ENCODE data around the gene RIMKLB.
A peak's percentile ranks its signal among the peaks of the same experiment; 100 is the strongest.
"Not testable (repeated sequence)": the region's sequence is repeated elsewhere in the genome, so short reads cannot be mapped to it uniquely, and the experiment has no call there.

RIMKLB gene

DNA sequence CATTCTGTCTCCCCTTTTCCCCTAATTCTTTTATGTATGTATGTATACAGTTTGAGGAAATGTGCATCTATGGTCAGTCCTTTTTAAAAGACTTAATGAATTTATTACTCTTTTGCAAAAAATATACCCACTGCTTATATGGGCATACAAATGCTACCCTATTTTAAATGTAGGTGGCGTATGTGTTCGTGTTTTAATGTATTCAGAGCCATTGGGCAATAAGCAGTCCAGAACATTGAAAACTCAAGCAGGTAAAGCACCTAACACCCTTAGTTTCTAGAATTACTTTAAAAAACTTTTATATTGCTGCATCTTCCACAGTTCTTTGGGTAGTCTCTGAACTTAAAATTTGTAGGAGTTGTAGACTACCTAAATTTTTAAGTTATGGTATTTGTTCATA lies 82.1 kb downstream of the RIMKLB start:
- DNase-seq: no peak

DNA sequence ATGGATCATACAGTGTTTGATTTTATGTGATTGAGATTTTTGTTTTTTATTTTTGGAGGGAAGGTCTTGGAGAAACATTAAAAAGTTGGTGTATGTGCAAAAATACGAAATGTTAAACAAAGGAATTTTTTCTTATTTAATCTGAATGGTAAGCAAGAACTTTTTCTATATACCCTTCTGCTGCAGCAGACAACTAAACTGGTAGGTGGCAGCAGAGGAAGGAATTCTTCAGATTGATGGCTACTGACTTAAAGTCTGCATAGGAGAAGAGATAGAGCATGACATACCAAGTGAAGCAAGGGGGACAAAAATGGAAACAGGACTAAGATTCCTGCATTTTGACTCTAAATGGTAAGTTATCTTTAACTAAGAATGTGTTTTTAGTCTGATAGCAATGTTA lies 82.6 kb downstream of the RIMKLB start:
- peak; percentile 5 for DNase-seq

DNA sequence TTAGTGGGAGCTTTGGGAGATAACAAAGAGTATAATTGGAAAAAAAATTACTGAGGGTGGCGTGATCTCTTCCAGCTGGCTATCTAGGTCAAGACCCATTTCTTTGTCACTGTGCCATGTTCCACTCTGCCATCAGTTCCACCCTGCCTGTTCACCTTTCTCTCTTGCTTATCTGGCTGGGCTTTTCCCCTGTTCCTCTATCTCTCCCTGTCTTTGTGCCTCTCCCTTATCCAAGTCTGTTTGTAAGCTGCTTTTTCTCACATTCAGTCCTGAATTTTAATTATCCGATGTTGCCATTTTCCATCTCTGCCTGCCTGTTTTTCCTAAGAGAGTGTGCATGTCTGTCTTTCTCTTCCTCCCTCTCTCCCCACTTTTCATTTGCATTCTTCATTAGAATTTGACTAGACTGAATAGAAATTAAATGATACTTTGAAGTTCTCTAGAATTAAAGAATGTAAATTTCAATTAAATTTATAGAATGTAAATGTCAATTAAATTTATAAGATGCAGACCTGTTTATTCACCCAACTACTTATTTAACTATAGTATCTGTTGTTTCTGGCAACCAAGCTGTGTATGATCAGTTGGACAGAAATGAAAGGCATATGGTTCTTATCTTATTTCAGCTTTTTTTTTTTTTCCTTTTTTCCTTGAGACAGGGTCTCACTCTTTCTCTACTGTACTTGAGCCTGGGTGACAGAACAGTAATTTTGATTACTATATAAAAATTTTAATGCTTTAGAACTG lies 83.8 kb downstream of the RIMKLB start:
- DNase-seq: no peak

DNA sequence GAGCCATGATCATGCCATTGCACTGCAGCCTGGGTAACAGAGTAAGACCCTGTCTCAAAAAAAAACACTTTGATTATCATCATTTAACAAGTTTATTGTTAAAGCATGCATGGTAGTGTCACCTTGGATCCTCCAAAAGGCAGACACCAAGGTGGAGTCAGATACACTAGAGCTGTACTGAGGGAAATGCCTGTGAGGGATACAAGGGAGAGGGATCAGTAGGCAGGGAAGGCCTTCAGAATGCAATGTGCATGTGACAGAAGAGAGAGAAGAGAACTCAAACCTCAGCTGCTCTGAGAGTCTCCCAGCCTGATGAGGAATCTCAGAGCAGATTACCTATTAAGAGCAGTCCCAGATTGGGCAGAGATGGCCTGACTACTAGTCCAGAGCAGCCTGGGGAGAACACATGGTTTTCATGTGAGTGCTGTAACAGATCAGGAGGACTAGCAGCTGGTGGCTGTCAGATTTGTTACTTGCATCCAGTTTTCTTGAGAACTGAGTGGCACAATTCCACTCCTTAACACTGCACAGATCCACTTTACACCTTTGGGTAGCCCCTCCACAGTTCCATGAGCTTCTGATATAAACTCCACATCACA lies 86.6 kb downstream of the RIMKLB start:
- no peak for DNase-seq

DNA sequence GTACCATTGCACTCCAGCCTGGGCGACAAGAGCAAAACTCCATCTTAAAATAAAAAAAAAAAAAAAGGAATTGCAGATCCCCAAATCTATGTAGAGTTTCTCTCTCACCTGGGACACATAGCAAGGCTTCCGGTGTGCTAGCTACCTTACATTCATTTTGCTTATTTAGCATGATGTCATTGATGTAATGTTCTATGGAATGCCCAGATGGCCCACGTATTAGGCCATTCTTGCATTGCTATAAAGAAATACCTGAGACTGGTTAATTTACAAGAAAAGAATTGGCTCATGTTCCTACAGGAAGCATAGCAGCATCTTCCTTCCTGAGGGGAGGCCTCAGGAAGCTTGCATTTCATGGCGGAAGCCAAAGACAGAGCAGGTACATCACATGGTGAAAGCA lies 87.7 kb downstream of the RIMKLB start:
- no peak for DNase-seq

DNA sequence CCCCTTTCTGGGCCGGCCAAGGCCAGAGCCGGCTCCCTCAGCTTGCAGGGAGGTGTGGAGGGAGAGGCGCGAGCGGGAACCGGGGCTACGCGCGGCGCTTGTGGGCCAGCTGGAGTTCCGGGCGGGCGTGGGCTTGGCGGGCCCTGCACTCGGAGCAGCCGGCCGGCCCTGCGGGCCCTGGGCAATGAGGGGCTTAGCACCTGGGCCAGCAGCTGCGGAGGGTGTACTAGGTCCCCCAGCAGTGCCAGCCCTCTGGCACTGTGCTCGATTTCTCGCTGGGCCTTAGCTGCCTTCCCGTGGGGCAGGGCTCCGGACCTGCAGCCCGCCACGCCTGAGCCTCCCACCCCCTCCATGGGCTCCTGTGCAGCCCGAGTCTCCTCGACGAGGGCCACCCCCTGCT lies 89.4 kb downstream of the RIMKLB start:
- DNase-seq: not testable (repeated sequence)

DNA sequence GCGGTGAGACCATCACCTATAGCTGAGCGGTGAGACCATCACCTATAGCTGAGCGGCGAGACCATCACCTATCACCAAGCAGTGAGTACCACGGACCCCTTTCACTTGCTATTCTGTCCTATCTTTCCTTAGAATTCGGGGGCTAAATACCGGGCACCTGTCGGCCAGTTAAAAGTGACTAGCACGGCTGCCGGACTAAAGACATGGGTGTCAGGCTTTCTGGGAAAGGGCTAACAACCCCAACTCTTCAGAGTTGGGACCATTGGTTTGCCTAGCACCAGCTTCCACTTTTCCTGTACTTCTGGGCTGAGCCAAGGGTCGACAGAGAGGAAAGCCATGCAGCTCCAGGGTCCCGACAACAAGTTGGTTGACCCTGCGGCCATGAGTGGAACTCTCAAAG lies 90.9 kb downstream of the RIMKLB start:
- DNase-seq: not testable (repeated sequence)

DNA sequence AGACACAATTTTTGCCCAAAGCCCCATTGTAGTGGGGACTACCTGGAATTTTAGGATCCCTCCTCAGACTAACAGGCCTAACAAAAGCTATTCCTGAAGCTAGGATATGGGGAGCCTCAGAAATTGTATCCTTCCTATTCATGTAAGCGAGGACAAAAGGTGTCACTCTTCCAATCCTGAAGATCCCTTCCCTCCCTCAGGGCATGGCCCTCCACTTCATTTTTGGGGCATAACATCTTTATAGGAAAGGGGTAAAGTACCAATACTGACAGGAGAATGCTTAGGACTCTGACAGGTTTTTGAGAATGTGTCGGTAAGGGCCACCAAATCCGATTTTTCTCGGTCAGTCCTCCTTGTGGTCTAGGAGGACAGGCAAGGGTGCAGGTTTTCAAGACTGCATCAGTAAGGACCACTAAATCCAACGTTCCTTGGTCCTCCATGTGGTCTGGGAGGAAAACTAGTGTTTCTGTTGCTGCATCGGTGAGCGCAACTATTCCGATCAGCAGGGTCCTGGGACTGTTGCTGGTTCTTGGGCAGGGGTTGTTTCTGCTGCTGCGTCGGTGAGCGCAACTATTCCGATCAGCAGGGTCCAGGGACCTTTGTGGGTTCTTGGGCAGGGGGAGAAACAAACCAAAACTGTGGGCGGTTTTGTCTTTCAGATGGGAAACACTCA lies 91.7 kb downstream of the RIMKLB start:
- not testable (repeated sequence) for DNase-seq

DNA sequence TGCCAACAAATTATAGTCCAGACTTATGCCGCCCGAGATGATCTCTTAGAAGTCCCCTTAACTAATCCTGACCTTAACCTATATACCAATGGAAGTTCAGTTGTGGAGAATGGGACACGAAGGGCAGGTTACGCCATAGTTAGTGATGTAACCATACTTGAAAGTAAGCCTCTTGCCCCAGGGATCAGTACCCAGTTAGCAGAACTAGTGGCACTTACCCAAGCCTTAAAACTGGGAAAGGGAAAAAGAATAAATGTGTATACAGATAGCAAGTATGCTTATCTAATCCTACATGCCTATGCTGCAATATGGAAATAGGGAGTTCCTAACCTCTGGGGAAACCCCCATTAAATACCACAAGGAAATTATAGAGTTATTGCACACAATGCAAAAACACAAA lies 95.4 kb downstream of the RIMKLB start:
- not testable (repeated sequence) for DNase-seq

DNA sequence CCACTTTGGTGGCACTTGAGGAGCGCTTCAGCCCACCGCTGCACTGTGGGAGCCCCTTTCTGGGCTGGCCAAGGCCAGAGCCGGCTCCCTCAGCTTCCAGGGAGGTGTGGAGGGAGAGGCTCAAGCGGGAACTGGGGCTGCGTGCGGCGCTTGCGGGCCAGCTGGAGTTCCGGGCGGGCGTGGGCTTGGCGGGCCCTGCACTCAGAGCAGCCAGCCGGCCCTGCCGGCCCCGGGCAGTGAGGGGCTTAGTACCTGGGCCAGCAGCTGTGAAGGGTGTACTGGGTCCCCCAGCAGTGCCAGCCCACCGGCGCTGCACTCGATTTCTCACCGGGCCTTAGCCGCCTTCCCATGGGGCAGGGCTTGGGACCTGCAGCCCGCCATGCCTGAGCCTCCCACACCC lies 96.8 kb downstream of the RIMKLB start:
- not testable (repeated sequence) for DNase-seq

DNA sequence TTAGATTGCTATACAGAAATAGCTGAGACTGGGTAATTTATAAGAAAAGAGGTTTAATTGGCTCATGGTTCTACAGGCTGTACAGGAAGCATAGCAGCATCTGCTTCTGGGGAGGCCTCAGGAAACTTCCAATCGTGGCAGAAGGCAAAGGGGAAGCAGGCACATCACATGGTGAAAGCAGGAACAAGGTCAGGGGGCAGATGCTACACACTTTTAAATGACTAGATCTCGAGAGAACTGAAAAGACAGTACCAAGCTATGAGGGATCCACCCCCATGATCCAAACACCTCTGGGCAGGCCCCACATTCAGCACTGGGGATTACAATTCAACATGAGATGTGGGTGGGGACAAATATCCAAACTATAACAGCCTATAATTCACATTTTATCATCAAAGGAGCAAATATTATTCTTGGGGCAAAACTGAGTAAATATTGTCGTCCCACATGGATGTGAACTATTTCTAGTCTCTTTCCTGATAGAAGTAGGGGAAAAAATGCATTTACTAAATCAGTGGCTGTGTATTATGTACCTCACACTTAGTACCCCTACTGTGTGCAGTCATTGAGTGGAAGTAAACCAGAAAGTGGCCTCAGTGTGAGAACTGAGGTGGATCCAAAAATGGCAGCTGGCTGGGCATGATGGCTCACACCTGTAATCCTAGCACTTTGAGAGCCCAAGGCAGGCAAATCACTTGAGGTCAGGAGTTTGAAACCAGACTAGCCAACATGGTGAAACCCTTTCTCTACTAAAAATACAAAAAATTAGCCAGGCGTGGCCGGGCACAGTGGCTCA lies 99.2 kb downstream of the RIMKLB start:
- no peak for DNase-seq

DNA sequence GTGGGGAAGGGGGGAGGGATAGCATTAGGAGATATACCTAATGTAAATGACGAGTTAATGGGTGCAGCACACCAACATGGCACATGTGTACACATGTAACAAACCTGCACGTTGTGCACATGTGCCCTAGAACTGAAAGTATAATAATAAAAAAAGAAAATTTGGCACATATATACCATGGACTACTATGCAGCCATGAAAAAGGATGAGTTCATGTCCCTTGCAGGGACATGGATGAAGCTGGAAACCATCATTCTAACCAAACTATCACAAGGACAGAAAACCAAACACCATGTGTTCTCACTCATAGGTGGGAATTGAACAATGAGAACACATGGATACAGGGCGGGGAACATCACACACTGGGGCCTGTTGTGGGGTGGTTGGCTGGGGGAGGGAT lies 103.4 kb downstream of the RIMKLB start:
- DNase-seq: not testable (repeated sequence)

DNA sequence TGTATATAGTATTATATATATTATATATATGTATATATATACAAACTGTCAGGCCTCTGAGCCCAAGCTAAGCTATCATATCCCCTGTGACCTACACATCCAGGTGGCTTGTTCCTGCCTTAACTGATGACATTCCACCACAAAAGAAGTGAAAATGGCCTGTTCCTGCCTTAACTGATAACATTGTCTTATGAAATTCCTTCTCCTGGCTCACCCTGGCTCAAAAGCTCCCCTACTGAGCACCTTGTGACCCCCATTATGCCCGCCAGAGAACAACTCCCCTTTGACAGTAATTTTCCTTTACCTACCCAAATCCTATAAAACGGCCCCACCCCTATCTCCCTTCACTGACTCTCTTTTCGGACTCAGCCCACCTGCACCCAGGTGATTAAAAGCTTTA lies 107.0 kb downstream of the RIMKLB start:
- not testable (repeated sequence) for DNase-seq

DNA sequence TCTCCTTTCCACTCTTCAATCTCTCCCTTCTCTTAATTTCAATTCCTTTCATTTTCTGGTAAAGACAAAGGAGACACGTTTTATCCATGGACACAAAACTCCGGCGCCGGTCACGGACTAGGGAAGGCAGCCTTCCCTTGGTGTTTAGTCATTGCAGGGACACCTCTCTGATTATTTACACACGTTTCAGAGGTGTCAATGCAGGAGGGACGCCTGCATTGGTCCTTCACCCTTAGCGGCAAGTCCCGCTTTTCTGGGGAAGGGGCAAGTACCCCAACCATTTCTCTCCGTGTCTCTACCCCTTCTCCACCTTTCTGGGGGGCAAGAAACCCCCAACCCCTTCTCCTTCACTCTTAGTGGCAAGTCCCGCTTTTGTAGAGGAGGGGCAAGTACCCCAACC lies 107.7 kb downstream of the RIMKLB start:
- not testable (repeated sequence) for DNase-seq

DNA sequence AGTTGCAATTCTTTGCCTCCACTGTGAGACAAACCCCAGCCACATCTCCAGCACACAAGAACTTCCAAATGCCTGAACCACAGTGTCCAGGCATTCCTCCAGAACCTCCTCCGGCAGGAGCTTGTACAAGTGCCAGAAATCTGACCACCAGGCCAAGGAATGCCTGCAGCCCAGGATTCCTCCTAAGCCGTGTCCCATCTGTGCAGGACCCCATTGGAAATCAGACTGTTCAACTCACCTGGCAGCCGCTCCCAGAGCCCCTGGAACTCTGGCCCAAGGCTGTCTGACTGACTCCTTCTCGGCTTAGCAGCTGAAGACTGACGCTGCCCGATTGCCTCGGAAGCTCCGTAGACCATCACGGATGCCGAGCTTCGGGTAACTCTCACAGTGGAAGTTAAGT lies 109.3 kb downstream of the RIMKLB start:
- DNase-seq: not testable (repeated sequence)

DNA sequence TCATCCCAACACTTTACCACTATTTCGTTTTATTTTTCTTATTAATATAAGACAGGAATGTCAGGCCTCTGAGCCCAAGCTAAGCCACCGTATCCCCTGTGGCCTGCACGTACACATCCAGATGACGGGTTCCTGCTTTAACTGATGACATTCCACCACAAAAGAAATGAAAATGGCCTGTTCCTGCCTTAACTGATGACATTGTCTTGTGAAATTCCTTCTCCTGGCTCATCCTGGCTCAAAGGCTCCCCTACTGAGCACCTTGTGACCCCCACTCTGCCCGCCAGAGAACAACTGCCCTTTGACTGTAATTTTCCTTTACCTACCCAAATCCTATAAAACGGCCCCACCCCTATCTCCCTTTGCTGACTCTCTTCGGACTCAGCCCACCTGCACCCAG lies 112.3 kb downstream of the RIMKLB start:
- not testable (repeated sequence) for DNase-seq

DNA sequence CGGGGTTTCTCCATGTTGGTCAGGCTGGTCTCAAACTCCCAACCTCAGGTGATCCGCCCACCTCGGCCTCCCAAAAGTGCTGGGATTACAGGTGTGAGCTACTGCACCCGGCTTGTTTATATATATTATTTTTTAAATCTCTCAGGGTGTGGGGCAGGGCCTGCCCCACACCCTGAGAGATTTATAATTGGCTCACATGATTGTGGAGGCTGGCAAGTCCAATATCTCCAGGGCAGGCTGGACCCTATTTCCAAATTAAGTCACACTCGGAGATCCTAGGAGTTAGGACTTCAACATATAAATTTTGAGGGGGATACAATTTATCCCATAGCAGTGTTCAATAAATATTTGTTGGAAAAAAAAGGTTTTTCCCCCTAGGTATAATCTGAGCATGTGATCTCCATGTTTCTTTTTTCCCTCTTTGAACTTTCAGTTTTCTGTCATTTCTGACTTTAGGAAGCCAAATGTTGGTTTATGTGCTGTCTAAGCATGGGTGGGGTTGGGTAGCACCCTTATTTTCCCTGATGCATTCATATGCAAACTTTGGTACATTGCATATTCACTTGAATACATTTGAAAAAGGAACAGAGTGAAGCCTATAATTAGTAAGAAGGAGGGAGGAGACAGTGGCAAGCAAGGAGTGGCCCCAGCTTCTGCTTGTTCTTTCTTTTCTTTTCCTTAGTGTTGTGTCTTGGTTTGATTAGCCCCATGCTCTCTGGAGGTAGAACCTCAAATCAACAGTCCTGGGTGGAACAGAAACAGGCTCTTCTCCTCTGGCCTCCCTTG lies 116.0 kb downstream of the RIMKLB start:
- no peak for DNase-seq

DNA sequence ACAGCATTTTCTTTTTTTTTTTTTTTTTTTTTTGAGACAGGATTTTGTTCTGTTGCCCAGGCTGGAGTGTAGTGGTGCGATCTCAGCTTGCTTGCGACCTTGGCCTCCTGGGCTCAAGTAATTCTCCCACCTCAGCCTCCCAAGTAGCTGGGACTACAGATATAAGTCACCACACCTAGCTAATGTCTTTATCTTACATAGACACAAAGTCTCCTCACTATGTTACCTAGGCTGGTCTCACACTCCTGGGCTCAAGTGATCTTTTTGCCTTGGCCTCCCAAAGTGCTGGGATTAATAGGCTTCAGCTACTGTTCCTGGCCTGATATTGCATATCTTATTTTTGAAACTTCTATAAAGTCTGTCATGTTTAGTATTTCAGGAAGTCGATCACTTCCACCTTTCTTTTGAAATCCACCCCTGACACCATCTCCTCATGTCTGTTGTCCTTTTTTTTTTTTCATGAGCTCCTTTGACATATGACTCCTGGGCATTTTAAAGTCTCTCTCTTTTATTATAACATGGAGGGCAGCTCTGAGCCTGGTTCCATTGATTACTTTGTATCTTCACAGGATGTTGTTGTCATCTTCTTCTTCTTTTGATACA lies 118.8 kb downstream of the RIMKLB start:
- DNase-seq: no peak

DNA sequence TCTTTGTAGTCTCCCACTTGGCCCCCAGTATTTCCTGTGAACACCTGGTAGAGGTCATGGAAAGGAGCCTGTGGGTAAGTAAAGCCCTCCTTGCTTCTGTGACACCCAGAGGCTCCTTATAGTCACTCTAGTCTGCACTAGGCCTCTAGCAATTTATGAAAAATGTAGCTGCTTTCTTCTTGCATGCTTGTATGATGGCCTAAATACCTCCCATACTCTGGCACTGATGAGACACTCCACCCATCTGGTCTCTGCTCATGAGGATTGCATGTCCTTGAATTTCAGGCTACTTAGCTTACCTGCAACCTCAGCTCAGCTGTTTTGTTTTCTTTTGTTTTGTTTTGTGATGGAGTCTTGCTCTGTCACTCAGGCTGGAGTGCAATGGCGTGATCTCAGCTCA lies 120.1 kb downstream of the RIMKLB start:
- DNase-seq: no peak

DNA sequence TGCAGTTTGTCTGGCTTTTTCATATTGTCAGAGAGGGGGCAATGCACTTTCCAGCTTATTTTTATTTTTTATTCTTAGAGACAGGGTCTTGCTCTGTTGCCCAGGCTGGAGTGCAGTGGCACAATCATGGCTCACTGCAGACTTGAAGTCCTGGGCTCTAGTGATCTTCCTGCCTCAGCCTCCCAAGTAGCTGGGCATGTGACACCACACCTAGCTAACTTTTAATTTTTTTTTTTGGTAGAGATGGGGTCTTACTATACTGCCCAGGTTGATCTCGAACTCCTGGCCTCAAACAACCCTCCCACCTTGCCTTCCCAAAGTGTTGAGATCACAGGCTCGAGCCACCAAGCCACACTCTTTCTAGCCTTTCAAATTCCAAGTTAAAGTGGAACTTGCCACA lies 120.7 kb downstream of the RIMKLB start:
- no peak for DNase-seq

DNA sequence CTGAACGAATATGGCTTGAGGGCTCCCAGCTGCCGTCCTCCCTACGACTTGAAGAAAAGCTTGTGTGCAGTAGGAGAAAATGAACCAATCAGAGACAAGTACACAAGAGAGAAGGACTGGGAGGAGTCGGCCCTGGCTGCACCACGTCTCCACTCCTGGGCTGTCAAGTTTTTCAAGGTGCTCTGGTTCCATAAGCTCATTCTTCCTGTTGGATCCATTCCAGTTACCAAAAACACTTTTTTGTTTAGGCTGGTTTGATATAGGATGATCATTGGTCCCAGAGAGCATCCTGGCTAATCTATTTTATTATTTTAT lies 121.8 kb downstream of the RIMKLB start:
- no peak for DNase-seq

DNA sequence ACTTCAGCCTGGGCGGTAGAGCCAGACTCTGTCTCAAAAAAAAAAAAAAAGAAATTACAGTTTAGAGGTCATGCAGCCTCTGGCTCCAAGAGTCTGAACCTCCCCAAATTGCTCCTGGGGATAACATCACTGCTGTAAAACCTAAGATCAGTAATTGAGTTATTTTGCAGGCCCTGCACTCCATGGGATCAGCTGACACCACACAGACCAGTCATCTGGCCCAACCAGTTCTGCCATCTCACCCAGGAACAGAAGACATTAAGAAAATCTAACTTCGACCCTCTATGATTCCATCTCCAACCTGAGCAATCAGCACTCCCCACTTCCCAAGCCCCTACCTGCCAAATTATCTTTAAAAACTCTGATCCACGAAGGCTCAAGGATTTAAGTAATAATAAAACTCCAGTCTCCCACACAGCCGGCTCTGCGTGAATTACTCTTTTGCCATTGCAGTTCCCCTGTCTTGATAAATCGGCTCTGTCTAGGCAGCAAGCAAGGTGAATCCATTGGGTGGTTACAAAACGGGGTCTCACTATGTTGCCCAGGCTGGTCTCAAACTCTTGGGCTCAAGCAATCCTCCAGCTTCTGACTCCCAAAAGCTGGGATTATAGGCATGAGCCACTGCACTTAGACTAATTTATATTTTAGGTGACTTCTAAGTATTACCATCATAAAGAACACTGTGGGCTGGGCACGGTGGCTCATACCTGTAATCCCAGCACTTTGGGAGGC lies 123.1 kb downstream of the RIMKLB start:
- DNase-seq: not testable (repeated sequence)
